Transverse colon (tissue), 4 donors: Measurements from ENCODE around the gene TBC1D16. TPM values are rescaled to one million over a fixed set of nuclear protein-coding genes. Genes with fewer than 3 reads are reported as not detected.

ENCODE experiments used
- DNase-seq: peaks from one replicate; pipeline ENCODE4 v3.0.0-alpha.2; 2019
- H3K27ac ChIP-seq, 4 donors: fragments of 200-600 bp; sonication (generic); 2 replicates each; pipeline ENCODE4 v1.5.1; 2016 to 2018; ENCODE audit warnings: inconsistent platforms in 4 of 4
- H3K27me3 ChIP-seq: fragments of 200-600 bp; sonication (generic); 2 replicates; pipeline ENCODE4 v1.5.1; 2017; ENCODE audit warnings: inconsistent platforms
- H3K36me3 ChIP-seq, 4 donors: fragments of 200-600 bp; sonication (generic); 2 replicates each; pipeline ENCODE4 v1.5.1; 2017 to 2019; ENCODE audit warnings: inconsistent platforms in 4 of 4
- H3K4me1 ChIP-seq, 4 donors: fragments of 200-600 bp; sonication (generic); 2 replicates each; pipeline ENCODE4 v1.5.1; 2017 to 2020; ENCODE audit warnings: inconsistent platforms in 4 of 4
- H3K4me3 ChIP-seq, 4 donors: fragments of 200-600 bp; sonication (generic); 1 replicate in 1 of 4; 2 replicates in 3 of 4; pipeline versions ENCODE4 v1.5.1 to v1.6.1; 2017 to 2019; ENCODE audit warnings: inconsistent platforms in 4 of 4
- H3K9me3 ChIP-seq, 2 donors: fragments of 200-600 bp; sonication (generic); 2 replicates each; pipeline ENCODE4 v1.5.1; 2017 to 2019; ENCODE audit warnings: inconsistent platforms in 2 of 2
- EP300 ChIP-seq: sonication (generic); formaldehyde crosslinking; IDR thresholded peaks from one replicate; pipeline ENCODE4 v1.6.1; 2017; ENCODE audit warnings: antibody characterized with exemption, low read depth
- POLR2A ChIP-seq: fragments of 450-650 bp; IDR thresholded peaks from one replicate; pipeline ENCODE4 v1.6.1; 2016; ENCODE audit warnings: antibody characterized with exemption, mild to moderate bottlenecking, moderate library complexity
- POLR2AphosphoS5 ChIP-seq, 3 donors: sonication (generic); formaldehyde crosslinking; IDR thresholded peaks; one replicate each; pipeline ENCODE4 v1.6.1; 2016; ENCODE audit warnings: antibody characterized with exemption in 3 of 3
- WGBS, 2 donors: methylation state at CpG; one replicate each; pipeline ENCODE4 v1.1.5; 2018; ENCODE audit warnings: low coverage in 1 of 2; 5-methylcytosine and 5-hydroxymethylcytosine counted together
- in situ Hi-C, 4 donors: fragments of 200-750 bp; cut with MboI; loops; one replicate each; pipeline versions ENCODE4 v1.15.0 to v1.15.1; 2017; ENCODE audit warnings: low sequenced_read_pairs in 3 of 4, low pct_ligation_motif_present in 1 of 4, low pct_unique_long_range_greater_than_20kb in 1 of 4
- intact Hi-C: fragments of 100-400 bp; cut with DNase I; formaldehyde crosslinking; loops from one replicate; pipeline ENCODE4 v1.15.1; 2023; ENCODE audit warnings: low total_unique reads
- total RNA-seq, 4 donors: library from RNA; depleted of rRNA; stranded (reverse); fragments of >200 nt; gene quantifications; one replicate each; pipeline ENCODE4 v1.1.0, GENCODE V29; 2016
- TF ChIP-seq, protein P1 (sequence below), 5 experiments: fragments of 200-600 bp in 3 of 5; fragments of 450-650 bp in 2 of 5; sonication (generic) in 3 of 5; IDR thresholded peaks; 1 replicate in 2 of 5; 2 replicates in 3 of 5; pipeline ENCODE4 v1.5.1; 2016 to 2017; ENCODE audit warnings: antibody characterized with exemption in 5 of 5, inconsistent platforms in 3 of 5, mild to moderate bottlenecking in 2 of 5, moderate library complexity in 1 of 5

Gene TBC1D16
- total RNA-seq, 4 donors from 2014 or later, result 12.3 to 22.4 (median 18.1) TPM

DNA sequence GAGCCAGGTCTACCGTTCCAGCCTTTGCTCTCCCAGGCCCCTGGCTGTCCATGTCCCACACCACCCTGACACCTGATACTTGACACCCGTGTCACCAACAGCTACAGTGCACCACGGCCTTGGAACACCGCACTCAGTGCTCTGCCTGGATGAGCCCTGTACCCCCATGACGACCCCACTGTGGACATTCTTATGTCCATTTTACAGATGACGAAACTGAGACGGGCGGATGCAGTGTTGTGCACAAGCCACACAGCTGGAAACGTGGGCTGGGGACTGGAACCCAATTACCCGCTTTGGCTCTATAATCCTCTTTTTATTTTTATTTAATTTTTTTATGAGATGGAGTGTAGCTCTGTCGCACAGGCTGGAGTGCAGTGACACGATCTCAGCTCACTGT is 112.9 kb downstream of the TBC1D16 start:
- no peak overlapping the region for H3K27ac ChIP-seq
- H3K36me3 ChIP-seq, result no peaks in the 10 kb centered on the region
- no peak for DNase-seq
- TF ChIP-seq, protein P1, sequence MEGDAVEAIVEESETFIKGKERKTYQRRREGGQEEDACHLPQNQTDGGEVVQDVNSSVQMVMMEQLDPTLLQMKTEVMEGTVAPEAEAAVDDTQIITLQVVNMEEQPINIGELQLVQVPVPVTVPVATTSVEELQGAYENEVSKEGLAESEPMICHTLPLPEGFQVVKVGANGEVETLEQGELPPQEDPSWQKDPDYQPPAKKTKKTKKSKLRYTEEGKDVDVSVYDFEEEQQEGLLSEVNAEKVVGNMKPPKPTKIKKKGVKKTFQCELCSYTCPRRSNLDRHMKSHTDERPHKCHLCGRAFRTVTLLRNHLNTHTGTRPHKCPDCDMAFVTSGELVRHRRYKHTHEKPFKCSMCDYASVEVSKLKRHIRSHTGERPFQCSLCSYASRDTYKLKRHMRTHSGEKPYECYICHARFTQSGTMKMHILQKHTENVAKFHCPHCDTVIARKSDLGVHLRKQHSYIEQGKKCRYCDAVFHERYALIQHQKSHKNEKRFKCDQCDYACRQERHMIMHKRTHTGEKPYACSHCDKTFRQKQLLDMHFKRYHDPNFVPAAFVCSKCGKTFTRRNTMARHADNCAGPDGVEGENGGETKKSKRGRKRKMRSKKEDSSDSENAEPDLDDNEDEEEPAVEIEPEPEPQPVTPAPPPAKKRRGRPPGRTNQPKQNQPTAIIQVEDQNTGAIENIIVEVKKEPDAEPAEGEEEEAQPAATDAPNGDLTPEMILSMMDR (IDR thresholded peaks at IDR 0.05), result no peak
- H3K4me3 ChIP-seq, result no peak overlapping the region
- H3K4me1 ChIP-seq, result peaks cover 18 to 58% (median 45%) of the 10 kb centered on the region in 4 donors
- WGBS, 2 donors, result 60 to 78% methylated on average over 3 to 12 of the region's 12 CpGs
- intact Hi-C loops, result no loop called here
- in situ Hi-C loops, result no loop called here
- no peaks in the 10 kb centered on the region for H3K9me3 ChIP-seq
- H3K27me3 ChIP-seq, result peaks cover 17% of the 10 kb centered on the region

DNA sequence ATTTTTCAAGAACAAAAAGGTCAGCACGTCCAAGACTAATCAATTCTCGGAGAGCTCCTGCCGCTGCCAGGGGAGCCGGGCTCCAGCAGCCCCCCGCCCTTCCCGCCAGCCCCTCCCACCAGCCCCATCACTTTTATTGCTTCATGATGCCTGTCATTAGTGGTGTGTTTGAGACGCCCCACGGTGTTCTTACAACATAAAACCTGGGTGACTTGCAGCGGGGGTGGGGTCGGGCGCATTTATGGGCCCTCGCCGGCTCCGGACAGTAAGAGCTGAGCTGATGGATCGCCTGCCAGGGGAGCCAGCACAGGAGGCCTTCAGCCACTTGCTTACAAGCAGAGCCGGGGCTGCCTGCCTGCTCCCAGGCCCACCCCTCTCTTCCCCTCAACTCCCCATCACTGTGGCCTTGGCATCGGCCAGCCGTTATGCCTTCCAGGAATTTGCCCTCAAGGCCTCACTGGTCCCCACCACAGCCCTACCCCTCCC is 113.5 kb downstream of the TBC1D16 start:
- peak overlapping the region in 1 of 4 donors; percentile 4 for H3K27ac ChIP-seq
- in situ Hi-C loops, result no loop called here
- TF ChIP-seq, protein P1 (IDR thresholded peaks at IDR 0.05), result no peak
- TF ChIP-seq EP300, result no peak
- TF ChIP-seq POLR2A, result no peak
- TF ChIP-seq POLR2AphosphoS5 (IDR thresholded peaks at IDR 0.05), result no peak
- DNase-seq, result peak; percentile 63
- no peaks in the 10 kb centered on the region for H3K9me3 ChIP-seq
- peaks cover 12% of the 10 kb centered on the region for H3K27me3 ChIP-seq
- 22% methylated on average over 18 of the region's 18 CpGs; no CpG with 5 or more reads in 1 of the 2 donors for WGBS, 2 donors
- H3K4me1 ChIP-seq, result peaks cover 18 to 58% (median 44%) of the 10 kb centered on the region in 4 donors
- peak overlapping the region in 2 of 4 donors; percentile 15 to 31 for H3K4me3 ChIP-seq
- intact Hi-C loops, result no loop called here
- no peaks in the 10 kb centered on the region for H3K36me3 ChIP-seq

DNA sequence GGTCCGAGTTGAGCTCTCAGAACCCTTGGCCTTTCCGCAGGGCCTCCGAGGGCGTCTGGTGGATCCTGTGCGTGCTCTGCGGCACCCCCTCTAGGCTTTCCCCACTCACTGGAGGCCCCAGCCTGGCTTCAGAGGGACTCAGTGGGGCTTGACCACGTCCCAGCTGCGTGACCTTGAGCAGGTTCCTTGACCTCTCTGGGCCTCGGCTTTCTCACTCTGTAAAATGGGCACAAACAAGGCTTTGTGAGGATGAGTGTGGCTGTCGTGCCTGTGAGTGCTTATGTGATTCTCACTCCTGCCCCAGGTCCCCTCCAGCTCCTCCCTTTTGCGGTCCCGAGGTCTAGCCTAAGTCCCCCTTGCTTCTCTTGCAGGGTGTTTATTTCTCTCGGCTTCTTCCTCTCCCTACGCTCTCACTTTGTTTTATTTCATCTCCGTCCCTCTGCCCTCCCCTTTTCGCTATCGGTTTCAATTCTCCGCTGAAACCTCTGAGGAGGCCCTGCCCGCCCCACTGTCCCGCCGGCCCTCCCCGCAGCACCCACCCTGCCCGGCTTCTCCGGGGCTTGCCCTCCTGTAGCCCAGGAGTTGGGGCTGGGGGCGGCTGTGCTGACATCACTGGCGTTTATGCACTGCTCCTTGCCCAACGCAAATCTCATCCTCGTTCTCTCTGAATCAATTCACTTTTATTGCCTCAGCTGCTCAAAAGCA is 114.1 kb downstream of the TBC1D16 start:
- no peaks in the 10 kb centered on the region for H3K36me3 ChIP-seq
- no peaks in the 10 kb centered on the region for H3K9me3 ChIP-seq
- peaks cover 12% of the 10 kb centered on the region for H3K27me3 ChIP-seq
- peaks cover 18 to 52% (median 41%) of the 10 kb centered on the region in 4 donors for H3K4me1 ChIP-seq
- intact Hi-C loops, result no loop called here
- peak; percentile 45 for DNase-seq
- in situ Hi-C loops, result no loop called here
- WGBS, 2 donors, result 34 to 37% methylated on average over 2 to 28 of the region's 28 CpGs
- TF ChIP-seq POLR2AphosphoS5 (IDR thresholded peaks at IDR 0.05), result no peak
- TF ChIP-seq EP300, result no peak
- TF ChIP-seq, protein P1 (IDR thresholded peaks at IDR 0.05), result no peak
- TF ChIP-seq POLR2A, result no peak
- peak overlapping the region in 1 of 4 donors; percentile 4 for H3K27ac ChIP-seq
- peak overlapping the region in 2 of 4 donors; percentile 15 to 31 for H3K4me3 ChIP-seq

DNA sequence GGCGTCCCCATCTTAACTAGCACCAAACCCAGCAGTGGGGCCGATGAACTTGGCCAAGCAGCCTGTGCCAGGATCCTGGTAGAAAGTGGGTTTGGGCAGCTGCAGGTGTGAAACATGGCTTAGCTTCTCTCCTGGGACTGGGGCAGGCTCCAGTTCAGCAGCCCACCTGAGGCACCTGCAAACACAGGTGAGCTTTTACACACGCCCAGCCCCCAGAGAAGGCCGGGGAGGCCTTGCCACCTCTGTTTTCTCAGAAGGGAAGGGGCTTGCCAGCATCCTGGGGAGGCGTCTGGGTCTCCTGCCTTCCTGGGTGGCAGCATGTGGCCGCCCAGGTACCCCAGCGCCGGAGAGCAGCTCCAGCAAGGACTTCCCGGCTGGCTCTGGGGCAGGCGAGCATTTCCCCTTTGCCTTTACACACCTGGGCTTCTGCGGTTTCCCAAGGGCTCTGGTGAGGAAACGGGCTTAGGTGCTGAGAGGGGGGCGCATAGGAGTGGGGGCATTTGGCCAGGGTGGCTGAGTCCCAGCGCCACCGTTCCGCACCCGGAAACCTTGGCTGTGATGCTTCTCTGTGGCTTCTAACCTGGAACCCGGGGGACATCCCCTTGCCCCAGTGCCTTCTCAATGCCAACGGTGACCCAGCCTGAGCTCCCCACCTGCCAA is 114.8 kb downstream of the TBC1D16 start:
- Histone ChIP-seq H3K9me3 (no peaks in the 10 kb centered on the region), H3K27ac (no peak overlapping the region), H3K4me1 (peaks cover 20 to 48% (median 40%) of the 10 kb centered on the region in 4 donors), H3K36me3 (no peaks in the 10 kb centered on the region), H3K4me3 (no peak overlapping the region), H3K27me3 (peaks cover 12% of the 10 kb centered on the region)
- 81% methylated on average over 18 of the region's 19 CpGs; no CpG with 5 or more reads in 1 of the 2 donors for WGBS, 2 donors
- no peak for DNase-seq
- TF ChIP-seq POLR2A (no peak), POLR2AphosphoS5 (IDR thresholded peaks at IDR 0.05) (no peak), EP300 (no peak)
- TF ChIP-seq, protein P1 (IDR thresholded peaks at IDR 0.05), result no peak
- intact Hi-C loops (no loop called here), in situ Hi-C loops (no loop called here)
